OCI-LY1 (cell line): ENCODE data around the gene TNFRSF17.
"Not testable (repeated sequence)": the region's sequence is repeated elsewhere in the genome, so short reads cannot be mapped to it uniquely, and the experiment has no call there.

ENCODE experiments used
- H2AFZ ChIP-seq: fragments of 200-600 bp; sonication (generic), shearing (Covaris generic); 2 replicates; pipeline ENCODE4 v1.6.0; 2014; ENCODE audit warnings: antibody characterized with exemption, mild to moderate bottlenecking, low read length
- H3F3A ChIP-seq: fragments of 200-600 bp; sonication (generic), shearing (Covaris generic); 2 replicates; pipeline ENCODE4 v1.6.0; 2014; ENCODE audit warnings: mild to moderate bottlenecking, antibody characterized with exemption, low read length, moderate library complexity; ENCODE audit not compliant: insufficient read depth
- H3K27ac ChIP-seq: fragments of 200-600 bp; sonication (generic); 2 replicates; pipeline ENCODE4 v1.5.1; 2014; ENCODE audit warnings: low read length, mixed run types, mild to moderate bottlenecking, low read depth; ENCODE audit not compliant: poor library complexity, severe bottlenecking
- H3K27me3 ChIP-seq: fragments of 200-600 bp; sonication (generic); 2 replicates; pipeline ENCODE4 v1.6.0; 2014; ENCODE audit warnings: antibody characterized with exemption, mild to moderate bottlenecking, low read length, moderate library complexity; ENCODE audit not compliant: insufficient read depth
- H3K36me3 ChIP-seq: fragments of 200-600 bp; sonication (generic); 2 replicates; pipeline ENCODE4 v1.6.1; 2014; ENCODE audit warnings: mild to moderate bottlenecking, antibody characterized with exemption, low read length, moderate library complexity, mixed read lengths; ENCODE audit not compliant: insufficient read depth
- H3K4me1 ChIP-seq: fragments of 200-600 bp; sonication (generic); 2 replicates; pipeline ENCODE4 v1.5.1; 2014; ENCODE audit warnings: mild to moderate bottlenecking, low read length, moderate library complexity; ENCODE audit not compliant: insufficient read depth, severe bottlenecking
- H3K4me2 ChIP-seq: fragments of 200-600 bp; sonication (generic), shearing (Covaris generic); 2 replicates; pipeline ENCODE4 v1.6.1; 2014; ENCODE audit warnings: low read length
- H3K4me3 ChIP-seq: fragments of 200-600 bp; sonication (generic); 2 replicates; pipeline ENCODE4 v1.5.1; 2014; ENCODE audit warnings: low read length, low read depth, mild to moderate bottlenecking, mixed read lengths; ENCODE audit not compliant: poor library complexity, severe bottlenecking
- H3K79me2 ChIP-seq: fragments of 200-600 bp; shearing (Covaris generic); 2 replicates; pipeline ENCODE4 v1.6.1; 2016; ENCODE audit warnings: mixed run types, low read length, mixed read lengths; ENCODE audit not compliant: insufficient read depth
- H3K9ac ChIP-seq: fragments of 200-600 bp; sonication (generic), shearing (Covaris generic); 2 replicates; pipeline ENCODE4 v1.6.1; 2014; ENCODE audit warnings: mild to moderate bottlenecking, low read length, mixed read lengths
- H3K9me2 ChIP-seq: fragments of 200-600 bp; sonication (generic), shearing (Covaris generic); 2 replicates; pipeline ENCODE4 v1.6.1; 2014; ENCODE audit warnings: low read depth, mild to moderate bottlenecking, low read length, mixed read lengths
- H3K9me3 ChIP-seq: fragments of 200-600 bp; shearing (Covaris generic); 2 replicates; pipeline ENCODE4 v1.6.1; 2014; ENCODE audit warnings: low read length, mixed read lengths
- H4K20me1 ChIP-seq: fragments of 200-600 bp; sonication (generic), shearing (Covaris generic); 2 replicates; pipeline ENCODE4 v1.6.0; 2016; ENCODE audit warnings: mild to moderate bottlenecking, low read length; ENCODE audit not compliant: insufficient read depth
- CTCF ChIP-seq: fragments of 200-600 bp; sonication (generic), shearing (Covaris generic); IDR thresholded peaks from 2 replicates; pipeline ENCODE4 v1.5.1; 2017; ENCODE audit warnings: mild to moderate bottlenecking, antibody characterized with exemption, low read length, moderate library complexity, mixed read lengths
- EZH2 ChIP-seq: fragments of 200-600 bp; sonication (generic), shearing (Covaris generic); IDR thresholded peaks from 2 replicates; pipeline ENCODE4 v1.8.0; 2017; ENCODE audit warnings: borderline replicate concordance, mixed run types, mild to moderate bottlenecking, antibody characterized with exemption, low read length, moderate library complexity, mixed read lengths

TNFRSF17 gene

GRCh38 chr16:11927350-11927749, 37.7 kb upstream of the TNFRSF17 start:
- not testable (repeated sequence) for H2AFZ ChIP-seq, H4K20me1 ChIP-seq, H3K9ac ChIP-seq, H3K4me1 ChIP-seq, H3K36me3 ChIP-seq, H3K9me2 ChIP-seq, H3K79me2 ChIP-seq, H3K27me3 ChIP-seq, H3F3A ChIP-seq, H3K27ac ChIP-seq, H3K9me3 ChIP-seq, H3K4me3 ChIP-seq, H3K4me2 ChIP-seq

- H3K9ac ChIP-seq, H3K27me3 ChIP-seq, H2AFZ ChIP-seq, H4K20me1 ChIP-seq, H3K9me3 ChIP-seq, H3K4me3 ChIP-seq, H3F3A ChIP-seq, H3K4me1 ChIP-seq, H3K79me2 ChIP-seq, H3K9me2 ChIP-seq, H3K27ac ChIP-seq, H3K36me3 ChIP-seq, H3K4me2 ChIP-seq: not testable (repeated sequence)
These were observed 23.1 kb upstream of the TNFRSF17 start, which contains the start of gene NPIPB2 for GRCh38 chr16:11941945-11942344. Gene NPIPB2 (minus strand): TSS chr16:11942045. CDS start chr16:11942045, 0 bp downstream.

- Histone ChIP-seq H4K20me1 (no peaks in the 10 kb centered on the region), H3K27ac (no peak overlapping the region), H3K9me2 (no peaks in the 10 kb centered on the region), H3K4me3 (no peak overlapping the region), H3K4me1 (peaks cover 17% of the 10 kb centered on the region), H3K36me3 (no peaks in the 10 kb centered on the region), H3K4me2 (no peak overlapping the region), H3K27me3 (no peaks in the 10 kb centered on the region), H3K79me2 (no peaks in the 10 kb centered on the region), H2AFZ (no peak overlapping the region), H3K9ac (no peak overlapping the region), H3K9me3 (no peaks in the 10 kb centered on the region), H3F3A (no peaks in the 10 kb centered on the region)
- TF ChIP-seq EZH2 (no peak), CTCF (no peak)
These were observed 18.6 kb upstream of the TNFRSF17 start for GRCh38 chr16:11946433-11946832.

DNA sequence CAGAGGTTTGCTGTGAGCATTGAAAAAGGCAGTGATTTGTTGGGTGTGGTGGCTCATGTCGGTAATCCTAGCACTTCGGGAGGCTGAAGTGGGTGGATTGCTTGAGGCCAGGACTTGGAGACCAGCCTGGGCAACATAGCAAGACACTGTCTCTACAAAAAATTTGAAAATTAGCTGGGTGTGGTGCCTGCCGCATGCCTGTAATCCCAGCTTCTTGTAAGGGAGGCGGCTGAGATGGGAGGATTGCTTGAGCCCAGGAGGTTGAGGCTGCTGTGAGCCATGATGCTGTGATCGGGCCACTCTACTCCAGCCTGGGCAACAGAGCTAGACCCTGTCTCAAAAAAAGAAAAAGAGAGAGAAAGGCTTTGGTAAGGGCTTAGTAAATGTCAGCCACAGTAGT, 16.2 kb upstream of the TNFRSF17 start:
- TF ChIP-seq EZH2: no peak
- TF ChIP-seq CTCF: no peak
- no peak overlapping the region for H3K4me3 ChIP-seq

More for the DNA sequence above, 16.2 kb upstream of the TNFRSF17 start:
- H3K27me3 ChIP-seq: no peaks in the 10 kb centered on the region
- H2AFZ ChIP-seq: no peak overlapping the region
- H3F3A ChIP-seq: no peaks in the 10 kb centered on the region
- H3K4me2 ChIP-seq: no peak overlapping the region
- H3K9me3 ChIP-seq: no peaks in the 10 kb centered on the region
- H3K9ac ChIP-seq: no peak overlapping the region
- H4K20me1 ChIP-seq: no peaks in the 10 kb centered on the region
- H3K9me2 ChIP-seq: no peaks in the 10 kb centered on the region
- H3K4me1 ChIP-seq: peaks cover 24% of the 10 kb centered on the region
- no peaks in the 10 kb centered on the region for H3K36me3 ChIP-seq
- no peak overlapping the region for H3K27ac ChIP-seq
- no peaks in the 10 kb centered on the region for H3K79me2 ChIP-seq
